Tibial artery (tissue), 4 donors: ENCODE data around the gene ARRB1.

Source experiments
- DNase-seq, 2 donors: peaks; one replicate each; pipeline ENCODE4 v3.0.0-alpha.2; 2019
- H3K27ac ChIP-seq, 2 donors: fragments of 200-600 bp; sonication (generic) in 1 of 2; 1 replicate in 1 of 2; 2 replicates in 1 of 2; pipeline ENCODE4 v1.5.1; 2018 to 2019; ENCODE audit warnings: mild to moderate bottlenecking in 1 of 2
- H3K27me3 ChIP-seq, 2 donors: fragments of 200-600 bp; sonication (generic) in 1 of 2; one replicate each; pipeline versions ENCODE4 v1.5.1 to v1.6.0; 2016 to 2019
- H3K36me3 ChIP-seq, 3 donors: fragments of 200-600 bp; sonication (generic) in 2 of 3; one replicate each; pipeline ENCODE4 v1.5.1; 2016 to 2019; ENCODE audit warnings: mild to moderate bottlenecking in 2 of 3
- H3K4me1 ChIP-seq, 4 donors: fragments of 200-600 bp; sonication (generic) in 2 of 4; 1 replicate in 3 of 4; 2 replicates in 1 of 4; pipeline ENCODE4 v1.5.1; 2016 to 2019
- H3K4me3 ChIP-seq, 2 donors: fragments of 200-600 bp; sonication (generic) in 1 of 2; 1 replicate in 1 of 2; 2 replicates in 1 of 2; pipeline ENCODE4 v1.5.1; 2018 to 2019; ENCODE audit warnings: mild to moderate bottlenecking in 2 of 2
- H3K9me3 ChIP-seq, 3 donors: fragments of 200-600 bp; sonication (generic) in 1 of 3; one replicate each; pipeline ENCODE4 v1.5.1; 2016 to 2019
- intact Hi-C: fragments of 100-400 bp; cut with DNase I; formaldehyde crosslinking; loops from one replicate; pipeline ENCODE4 v1.15.0; 2023; ENCODE audit warnings: low total_unique reads
- TF ChIP-seq, protein P1 (sequence below), 2 experiments: fragments of 200-600 bp in 1 of 2; fragments of 450-650 bp in 1 of 2; IDR thresholded peaks; one replicate each; pipeline ENCODE4 v1.5.1; 2017 to 2019; ENCODE audit warnings: antibody characterized with exemption in 2 of 2, mild to moderate bottlenecking in 1 of 2, moderate library complexity in 1 of 2

Gene ARRB1

DNA sequence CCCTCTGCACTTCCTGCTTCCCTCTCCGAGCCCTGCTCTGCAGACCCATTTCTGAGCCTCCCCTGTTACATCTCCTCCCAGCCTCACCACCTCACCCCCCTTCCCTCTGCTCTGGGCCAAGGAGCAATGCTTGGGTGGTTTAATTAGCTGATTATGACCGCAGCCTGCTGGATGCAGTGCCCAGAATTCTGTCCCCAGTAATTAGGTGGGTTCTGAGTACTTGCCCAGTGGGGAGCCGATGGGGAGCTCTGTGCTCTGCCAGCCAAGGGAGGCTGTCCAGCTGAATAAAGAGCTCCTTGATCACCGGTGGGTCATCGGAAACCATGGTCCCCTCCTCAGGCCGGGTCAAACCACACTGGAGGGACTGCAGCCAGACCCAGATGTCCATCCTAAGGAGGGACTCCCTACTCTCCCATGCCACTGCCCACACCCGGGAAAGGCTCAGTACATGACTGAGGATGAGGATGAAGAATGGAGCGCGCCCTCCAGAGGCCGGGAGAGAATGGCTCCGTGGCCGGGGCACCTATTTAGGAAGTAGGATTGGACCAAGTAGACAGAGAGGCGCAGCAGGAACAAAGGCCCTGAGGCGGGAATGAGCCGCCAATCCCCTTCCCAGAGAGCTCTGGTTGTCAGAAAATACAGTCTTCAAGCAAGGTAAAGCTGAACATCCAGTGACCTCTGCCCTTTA, 9.1 kb downstream of the ARRB1 start:
- Histone ChIP-seq H3K36me3 (no peaks in the 10 kb centered on the region), H3K27ac (no peak overlapping the region), H3K4me1 (peaks cover 4 to 82% (median 25%) of the 10 kb centered on the region in 4 donors), H3K27me3 (no peaks in the 10 kb centered on the region), H3K4me3 (no peak overlapping the region), H3K9me3 (no peaks in the 10 kb centered on the region)
- no peak for DNase-seq
- TF ChIP-seq, protein P1, sequence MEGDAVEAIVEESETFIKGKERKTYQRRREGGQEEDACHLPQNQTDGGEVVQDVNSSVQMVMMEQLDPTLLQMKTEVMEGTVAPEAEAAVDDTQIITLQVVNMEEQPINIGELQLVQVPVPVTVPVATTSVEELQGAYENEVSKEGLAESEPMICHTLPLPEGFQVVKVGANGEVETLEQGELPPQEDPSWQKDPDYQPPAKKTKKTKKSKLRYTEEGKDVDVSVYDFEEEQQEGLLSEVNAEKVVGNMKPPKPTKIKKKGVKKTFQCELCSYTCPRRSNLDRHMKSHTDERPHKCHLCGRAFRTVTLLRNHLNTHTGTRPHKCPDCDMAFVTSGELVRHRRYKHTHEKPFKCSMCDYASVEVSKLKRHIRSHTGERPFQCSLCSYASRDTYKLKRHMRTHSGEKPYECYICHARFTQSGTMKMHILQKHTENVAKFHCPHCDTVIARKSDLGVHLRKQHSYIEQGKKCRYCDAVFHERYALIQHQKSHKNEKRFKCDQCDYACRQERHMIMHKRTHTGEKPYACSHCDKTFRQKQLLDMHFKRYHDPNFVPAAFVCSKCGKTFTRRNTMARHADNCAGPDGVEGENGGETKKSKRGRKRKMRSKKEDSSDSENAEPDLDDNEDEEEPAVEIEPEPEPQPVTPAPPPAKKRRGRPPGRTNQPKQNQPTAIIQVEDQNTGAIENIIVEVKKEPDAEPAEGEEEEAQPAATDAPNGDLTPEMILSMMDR (IDR thresholded peaks at IDR 0.05), result no peak
- intact Hi-C loops, result no loop called here

DNA sequence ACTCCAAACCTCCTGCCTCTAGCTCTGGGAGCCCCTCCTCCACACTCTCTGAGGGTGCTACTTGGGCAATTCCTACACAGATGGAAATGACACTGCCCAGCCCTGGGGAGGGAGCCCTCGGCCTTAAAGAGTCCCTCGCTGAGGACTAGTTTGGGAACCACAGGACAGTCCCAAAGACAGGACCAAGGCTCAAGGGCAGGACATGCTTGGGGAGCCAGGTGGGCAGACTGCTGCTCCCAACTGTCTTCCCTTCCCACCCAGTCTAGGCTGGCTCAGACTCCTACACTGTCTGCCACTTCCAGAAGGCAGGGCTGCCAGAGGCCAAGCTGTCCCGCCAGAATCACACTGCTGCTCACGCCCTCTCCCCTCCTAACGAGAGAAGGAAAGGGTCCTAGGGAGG, 9.8 kb downstream of the ARRB1 start:
- peaks cover 4 to 78% (median 21%) of the 10 kb centered on the region in 4 donors for H3K4me1 ChIP-seq
- intact Hi-C loops, result no loop called here
- no peak overlapping the region for H3K27ac ChIP-seq

DNA sequence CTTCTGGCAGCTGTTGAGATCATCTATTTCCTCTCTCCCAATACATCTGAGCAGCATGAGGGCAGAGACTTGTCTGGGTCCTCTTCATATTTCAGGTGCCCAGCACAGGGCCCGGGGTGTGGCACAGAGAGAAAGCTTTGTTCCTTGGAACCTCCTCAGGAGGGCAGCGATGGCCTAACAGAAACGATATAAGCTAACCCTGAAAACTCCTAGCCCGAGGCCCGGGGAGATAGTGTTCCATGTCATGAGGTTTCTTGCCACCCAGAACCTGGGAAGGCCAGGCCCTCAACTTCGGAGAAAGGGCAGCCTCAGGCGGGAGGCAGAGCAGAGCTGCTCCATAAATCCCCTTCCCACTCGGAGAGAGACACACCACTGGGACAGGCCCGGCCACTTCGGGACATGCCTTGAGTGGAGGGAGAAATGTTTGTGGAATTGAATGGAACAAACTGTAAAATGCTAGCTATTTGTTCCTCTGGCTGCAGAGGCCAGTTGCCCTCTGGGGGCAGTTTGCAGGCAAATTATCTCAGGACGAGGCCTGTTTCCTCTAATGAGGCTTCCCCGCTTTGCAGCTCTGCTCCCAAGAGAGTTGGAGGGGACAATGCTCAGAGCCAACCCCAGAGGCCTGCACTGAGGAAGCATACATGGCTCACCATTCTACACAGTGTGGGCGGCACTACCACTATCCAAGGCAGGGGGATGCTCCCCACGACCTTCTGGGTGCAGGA, 11.6 kb downstream of the ARRB1 start:
- Histone ChIP-seq H3K36me3 (no peaks in the 10 kb centered on the region), H3K4me3 (no peak overlapping the region), H3K9me3 (no peaks in the 10 kb centered on the region), H3K27ac (peak overlapping the region; percentile 16 to 51), H3K27me3 (no peaks in the 10 kb centered on the region), H3K4me1 (peaks cover 4 to 65% (median 19%) of the 10 kb centered on the region in 4 donors)
- DNase-seq, result no peak
- TF ChIP-seq, protein P1 (IDR thresholded peaks at IDR 0.05), result no peak
- intact Hi-C loops, result no loop called here

More for the DNA sequence above, 9.8 kb downstream of the ARRB1 start:
- no peaks in the 10 kb centered on the region for H3K36me3 ChIP-seq
- TF ChIP-seq, protein P1 (IDR thresholded peaks at IDR 0.05), result no peak
- no peaks in the 10 kb centered on the region for H3K9me3 ChIP-seq
- no peak overlapping the region for H3K4me3 ChIP-seq
- DNase-seq, result peak in 1 of 2 donors; percentile 45
- no peaks in the 10 kb centered on the region for H3K27me3 ChIP-seq

DNA sequence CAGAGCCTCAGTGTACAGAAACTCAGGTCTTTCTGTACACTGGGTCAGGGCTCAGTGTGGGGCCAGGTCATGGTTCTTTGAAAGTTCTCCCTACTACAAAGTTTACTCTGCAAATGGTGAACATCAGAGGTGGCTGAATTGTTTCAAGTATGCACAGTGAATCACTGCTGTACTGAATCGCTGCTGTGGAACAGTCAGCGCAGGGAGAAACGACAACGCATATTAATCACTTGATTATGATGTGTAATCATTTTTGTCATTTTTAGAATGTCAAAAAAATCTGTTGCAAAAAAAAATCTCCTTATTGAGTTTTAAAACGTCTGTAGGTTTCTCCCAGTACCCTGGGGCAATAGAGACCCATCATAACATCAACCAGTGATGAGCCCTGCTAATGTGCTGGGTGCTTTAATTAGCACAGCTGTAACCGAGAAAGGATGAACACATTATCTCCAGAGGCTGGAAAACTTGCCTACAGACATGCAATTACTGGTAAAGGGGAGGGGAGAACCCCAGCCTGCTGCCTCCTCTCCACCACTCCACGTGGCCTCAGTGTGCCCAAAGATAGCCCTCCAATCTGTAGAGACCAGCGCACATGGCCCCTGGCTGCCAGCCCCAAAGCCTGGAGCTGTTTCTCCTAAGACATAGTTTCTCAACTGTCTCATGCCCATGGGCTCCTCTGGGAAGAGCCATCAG, 12.8 kb downstream of the ARRB1 start:
- Histone ChIP-seq H3K4me3 (no peak overlapping the region), H3K27ac (peak overlapping the region in 1 of 2 donors; percentile 51), H3K4me1 (peaks cover 4 to 53% (median 19%) of the 10 kb centered on the region in 4 donors), H3K9me3 (no peaks in the 10 kb centered on the region), H3K36me3 (no peaks in the 10 kb centered on the region), H3K27me3 (no peaks in the 10 kb centered on the region)
- TF ChIP-seq, protein P1 (IDR thresholded peaks at IDR 0.05), result no peak
- no peak for DNase-seq
- intact Hi-C loops, result no loop called here

DNA sequence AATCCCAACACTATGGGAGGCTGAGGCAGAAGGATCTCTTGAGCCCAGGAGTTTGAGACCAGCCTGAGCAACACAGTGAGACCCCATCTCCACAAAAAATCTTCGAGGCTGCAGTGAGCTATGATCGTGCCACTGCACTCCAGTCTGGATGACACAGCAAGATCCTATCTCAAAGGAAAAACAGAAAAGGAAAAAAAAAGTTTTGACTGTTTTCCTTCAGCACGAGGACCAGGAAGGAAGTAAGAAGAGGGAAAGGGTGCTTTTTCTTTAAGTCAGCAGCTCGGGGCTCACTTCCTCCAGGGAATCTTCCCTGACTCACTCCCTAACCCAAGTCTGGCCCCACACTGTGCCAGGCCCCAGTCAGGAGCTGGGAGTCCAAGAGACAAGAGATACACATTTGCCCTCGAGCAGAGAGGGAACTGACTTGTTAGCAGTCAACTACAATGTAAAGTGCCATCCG, 14.2 kb downstream of the ARRB1 start:
- peak; percentile 73 to 76 for DNase-seq
- no peaks in the 10 kb centered on the region for H3K36me3 ChIP-seq
- intact Hi-C loops, result no loop called here
- TF ChIP-seq, protein P1 (IDR thresholded peaks at IDR 0.05), result no peak
- H3K9me3 ChIP-seq, result no peaks in the 10 kb centered on the region
- no peaks in the 10 kb centered on the region for H3K27me3 ChIP-seq
- H3K4me3 ChIP-seq, result no peak overlapping the region
- peaks cover 4 to 40% (median 19%) of the 10 kb centered on the region in 4 donors for H3K4me1 ChIP-seq
- H3K27ac ChIP-seq, result no peak overlapping the region
